Transverse colon (tissue), 4 donors: ENCODE data around the gene STXBP1. TPM values are rescaled to one million over a fixed set of nuclear protein-coding genes. Genes with fewer than 3 reads are reported as not detected.
"Not testable (repeated sequence)": the region's sequence is repeated elsewhere in the genome, so short reads cannot be mapped to it uniquely, and the experiment has no call there.

Experiments used
- DNase-seq: peaks from one replicate; pipeline ENCODE4 v3.0.0-alpha.2; 2019
- H3K27ac ChIP-seq, 4 donors: fragments of 200-600 bp; sonication (generic); 2 replicates each; pipeline ENCODE4 v1.5.1; 2016 to 2018; ENCODE audit warnings: inconsistent platforms in 4 of 4
- H3K27me3 ChIP-seq: fragments of 200-600 bp; sonication (generic); 2 replicates; pipeline ENCODE4 v1.5.1; 2017; ENCODE audit warnings: inconsistent platforms
- H3K36me3 ChIP-seq, 4 donors: fragments of 200-600 bp; sonication (generic); 2 replicates each; pipeline ENCODE4 v1.5.1; 2017 to 2019; ENCODE audit warnings: inconsistent platforms in 4 of 4
- H3K4me1 ChIP-seq, 4 donors: fragments of 200-600 bp; sonication (generic); 2 replicates each; pipeline ENCODE4 v1.5.1; 2017 to 2020; ENCODE audit warnings: inconsistent platforms in 4 of 4
- H3K4me3 ChIP-seq, 4 donors: fragments of 200-600 bp; sonication (generic); 1 replicate in 1 of 4; 2 replicates in 3 of 4; pipeline versions ENCODE4 v1.5.1 to v1.6.1; 2017 to 2019; ENCODE audit warnings: inconsistent platforms in 4 of 4
- H3K9me3 ChIP-seq, 2 donors: fragments of 200-600 bp; sonication (generic); 2 replicates each; pipeline ENCODE4 v1.5.1; 2017 to 2019; ENCODE audit warnings: inconsistent platforms in 2 of 2
- EP300 ChIP-seq: sonication (generic); formaldehyde crosslinking; IDR thresholded peaks from one replicate; pipeline ENCODE4 v1.6.1; 2017; ENCODE audit warnings: antibody characterized with exemption, low read depth
- POLR2A ChIP-seq: fragments of 450-650 bp; IDR thresholded peaks from one replicate; pipeline ENCODE4 v1.6.1; 2016; ENCODE audit warnings: antibody characterized with exemption, mild to moderate bottlenecking, moderate library complexity
- POLR2AphosphoS5 ChIP-seq, 3 donors: sonication (generic); formaldehyde crosslinking; IDR thresholded peaks; one replicate each; pipeline ENCODE4 v1.6.1; 2016; ENCODE audit warnings: antibody characterized with exemption in 3 of 3
- WGBS, 2 donors: methylation state at CpG; one replicate each; pipeline ENCODE4 v1.1.5; 2018; ENCODE audit warnings: low coverage in 1 of 2; 5-methylcytosine and 5-hydroxymethylcytosine counted together
- in situ Hi-C, 4 donors: fragments of 200-750 bp; cut with MboI; loops; one replicate each; pipeline versions ENCODE4 v1.15.0 to v1.15.1; 2017; ENCODE audit warnings: low sequenced_read_pairs in 3 of 4, low pct_ligation_motif_present in 1 of 4, low pct_unique_long_range_greater_than_20kb in 1 of 4
- intact Hi-C: fragments of 100-400 bp; cut with DNase I; formaldehyde crosslinking; loops from one replicate; pipeline ENCODE4 v1.15.1; 2023; ENCODE audit warnings: low total_unique reads
- total RNA-seq, 4 donors: library from RNA; depleted of rRNA; stranded (reverse); fragments of >200 nt; gene quantifications; one replicate each; pipeline ENCODE4 v1.1.0, GENCODE V29; 2016
- TF ChIP-seq, protein P1 (sequence below), 5 experiments: fragments of 200-600 bp in 3 of 5; fragments of 450-650 bp in 2 of 5; sonication (generic) in 3 of 5; IDR thresholded peaks; 1 replicate in 2 of 5; 2 replicates in 3 of 5; pipeline ENCODE4 v1.5.1; 2016 to 2017; ENCODE audit warnings: antibody characterized with exemption in 5 of 5, inconsistent platforms in 3 of 5, mild to moderate bottlenecking in 2 of 5, moderate library complexity in 1 of 5

Gene STXBP1
- total RNA-seq, 4 donors from 2014 or later: 7.9 to 193 (median 13.3) TPM

DNA sequence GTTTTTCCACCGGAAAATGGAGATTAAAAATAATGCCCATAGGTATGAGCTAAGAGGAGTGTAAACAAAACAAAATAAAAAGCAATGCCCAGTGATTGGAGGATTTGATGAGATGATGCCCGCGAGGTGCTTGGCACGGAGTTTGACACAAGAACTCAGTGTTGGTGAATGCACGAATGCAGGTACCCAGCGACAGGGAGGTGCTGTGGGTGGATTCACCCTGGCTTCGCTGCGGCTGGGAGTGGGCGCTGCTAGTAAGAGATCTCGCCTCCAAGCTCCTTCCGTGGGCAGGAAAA is 526 bp upstream of the STXBP1 start:
- in situ Hi-C loops: no loop called here
- no peaks in the 10 kb centered on the region for H3K36me3 ChIP-seq
- WGBS, 2 donors: 2 to 4% methylated on average over 6 to 11 of the region's 11 CpGs
- H3K27ac ChIP-seq: peak overlapping the region; percentile 60 to 85 (median 76)
- no peak for TF ChIP-seq EP300
- no peak for TF ChIP-seq POLR2A
- TF ChIP-seq POLR2AphosphoS5 (IDR thresholded peaks at IDR 0.05): no peak
- TF ChIP-seq, protein P1, sequence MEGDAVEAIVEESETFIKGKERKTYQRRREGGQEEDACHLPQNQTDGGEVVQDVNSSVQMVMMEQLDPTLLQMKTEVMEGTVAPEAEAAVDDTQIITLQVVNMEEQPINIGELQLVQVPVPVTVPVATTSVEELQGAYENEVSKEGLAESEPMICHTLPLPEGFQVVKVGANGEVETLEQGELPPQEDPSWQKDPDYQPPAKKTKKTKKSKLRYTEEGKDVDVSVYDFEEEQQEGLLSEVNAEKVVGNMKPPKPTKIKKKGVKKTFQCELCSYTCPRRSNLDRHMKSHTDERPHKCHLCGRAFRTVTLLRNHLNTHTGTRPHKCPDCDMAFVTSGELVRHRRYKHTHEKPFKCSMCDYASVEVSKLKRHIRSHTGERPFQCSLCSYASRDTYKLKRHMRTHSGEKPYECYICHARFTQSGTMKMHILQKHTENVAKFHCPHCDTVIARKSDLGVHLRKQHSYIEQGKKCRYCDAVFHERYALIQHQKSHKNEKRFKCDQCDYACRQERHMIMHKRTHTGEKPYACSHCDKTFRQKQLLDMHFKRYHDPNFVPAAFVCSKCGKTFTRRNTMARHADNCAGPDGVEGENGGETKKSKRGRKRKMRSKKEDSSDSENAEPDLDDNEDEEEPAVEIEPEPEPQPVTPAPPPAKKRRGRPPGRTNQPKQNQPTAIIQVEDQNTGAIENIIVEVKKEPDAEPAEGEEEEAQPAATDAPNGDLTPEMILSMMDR (IDR thresholded peaks at IDR 0.05): no peak
- no peaks in the 10 kb centered on the region for H3K9me3 ChIP-seq
- H3K4me3 ChIP-seq: peak overlapping the region; percentile 33 to 88 (median 78)
- intact Hi-C loops: no loop called here
- H3K4me1 ChIP-seq: peaks cover 4 to 33% (median 22%) of the 10 kb centered on the region in 4 donors
- H3K27me3 ChIP-seq: peaks cover 48% of the 10 kb centered on the region
- no peak for DNase-seq

DNA sequence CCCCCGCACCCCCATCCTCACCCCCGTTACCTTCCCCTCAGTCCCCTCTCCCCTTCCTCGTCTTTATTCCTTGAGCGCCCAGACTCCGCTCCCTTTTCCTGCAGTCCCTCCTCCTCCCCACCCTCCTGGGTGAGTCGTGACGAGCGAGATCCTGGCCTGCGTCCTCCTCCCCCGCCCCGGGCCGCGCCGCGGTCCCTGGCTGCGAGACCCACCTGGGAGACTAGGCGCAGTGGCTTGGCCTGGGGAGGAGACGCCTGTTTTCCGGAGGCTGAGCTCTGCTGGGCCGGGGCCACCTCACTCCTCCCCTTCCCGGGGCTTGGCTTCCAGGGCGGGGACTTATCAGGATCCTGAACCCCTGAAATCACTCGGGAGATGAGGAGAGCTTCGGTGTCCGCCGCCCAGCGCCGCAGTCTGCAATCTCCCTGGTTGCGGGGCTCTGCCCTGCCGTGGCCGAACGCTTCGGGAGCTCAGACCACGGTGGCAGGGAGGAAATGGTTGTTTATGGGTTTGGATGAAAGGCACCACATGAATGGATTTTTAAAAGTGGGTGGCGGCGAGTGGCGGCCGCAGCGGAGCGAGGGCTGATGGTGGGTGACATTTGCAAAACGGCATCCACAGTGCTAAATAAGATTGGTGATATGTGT is 984 bp downstream of the STXBP1 start:
- intact Hi-C loops: no loop called here
- no peaks in the 10 kb centered on the region for H3K36me3 ChIP-seq
- 1% methylated on average over 41 of the region's 41 CpGs; no CpG with 5 or more reads in 1 of the 2 donors for WGBS, 2 donors
- H3K4me1 ChIP-seq: peaks cover under 1 to 28% (median 20%) of the 10 kb centered on the region in 4 donors
- TF ChIP-seq, protein P1 (IDR thresholded peaks at IDR 0.05): no peak
- no peak for TF ChIP-seq EP300
- TF ChIP-seq POLR2A: peak; percentile 35
- peak in 1 of 3 donors; percentile 52 for TF ChIP-seq POLR2AphosphoS5 (IDR thresholded peaks at IDR 0.05)
- H3K27ac ChIP-seq: peak overlapping the region; percentile 85 to 94 (median 89)
- in situ Hi-C loops: no loop called here
- peak; percentile 54 for DNase-seq
- H3K9me3 ChIP-seq: no peaks in the 10 kb centered on the region
- peaks cover 48% of the 10 kb centered on the region for H3K27me3 ChIP-seq
- H3K4me3 ChIP-seq: peak overlapping the region; percentile 45 to 88 (median 78)

GRCh38 chr9:127613583-127613954 is 1.5 kb downstream of the STXBP1 start:
- 67 to 75% methylated on average over 5 of the region's 5 CpGs for WGBS, 2 donors
- Histone ChIP-seq H3K9me3 (no peaks in the 10 kb centered on the region), H3K36me3 (no peaks in the 10 kb centered on the region), H3K27me3 (peaks cover 48% of the 10 kb centered on the region), H3K27ac (peak overlapping the region; percentile 85 to 94 (median 89)), H3K4me3 (peak overlapping the region; percentile 45 to 88 (median 78)), H3K4me1 (peaks cover 0 to 23% (median 15%) of the 10 kb centered on the region in 4 donors)
- intact Hi-C loops: no loop called here
- DNase-seq: no peak
- no peak for TF ChIP-seq POLR2A
- no peak for TF ChIP-seq POLR2AphosphoS5 (IDR thresholded peaks at IDR 0.05)
- TF ChIP-seq, protein P1 (IDR thresholded peaks at IDR 0.05): no peak
- no peak for TF ChIP-seq EP300
- in situ Hi-C loops: no loop called here

- 82 to 87% methylated on average over 3 of the region's 3 CpGs for WGBS, 2 donors
- Histone ChIP-seq H3K4me1 (peaks cover 0 to 19% (median 11%) of the 10 kb centered on the region in 4 donors), H3K9me3 (no peaks in the 10 kb centered on the region), H3K36me3 (no peaks in the 10 kb centered on the region), H3K4me3 (no peak overlapping the region), H3K27me3 (peaks cover 37% of the 10 kb centered on the region), H3K27ac (no peak overlapping the region)
- in situ Hi-C loops (no loop called here), intact Hi-C loops (no loop called here)
- no peak for TF ChIP-seq POLR2AphosphoS5 (IDR thresholded peaks at IDR 0.05)
- no peak for TF ChIP-seq POLR2A
- TF ChIP-seq, protein P1 (IDR thresholded peaks at IDR 0.05): no peak
- no peak for TF ChIP-seq EP300
- no peak for DNase-seq
These were observed 2.9 kb downstream of the STXBP1 start for GRCh38 chr9:127614961-127615360.

DNA sequence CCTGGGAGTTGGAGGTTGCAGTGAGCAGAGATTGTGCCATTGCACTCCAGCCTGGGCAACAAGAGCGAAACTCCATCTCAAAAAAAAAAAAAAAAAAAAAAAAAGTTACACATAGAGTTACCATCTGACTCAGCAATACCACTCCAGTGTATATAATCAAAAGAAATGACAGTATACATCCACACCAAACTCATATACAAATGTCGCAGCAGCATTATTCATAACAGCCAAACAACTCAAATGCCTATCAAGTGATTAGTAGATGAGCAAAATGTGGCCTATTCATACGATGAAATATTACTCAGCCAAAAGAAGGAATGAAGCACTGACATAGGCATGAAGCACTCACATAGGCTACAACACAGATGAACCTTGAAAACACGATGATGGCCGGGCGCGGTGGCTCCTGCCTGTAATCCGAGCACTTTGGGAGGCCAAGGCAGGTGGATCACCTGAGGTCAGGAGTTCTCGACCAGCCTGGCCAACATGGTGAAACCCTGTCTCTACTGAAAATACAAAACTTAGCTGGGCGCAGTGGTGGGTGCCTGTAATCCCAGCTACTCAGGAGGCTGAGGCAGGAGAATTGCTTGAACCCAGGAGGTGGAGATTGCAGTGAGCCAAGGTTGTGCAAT is 9.4 kb downstream of the STXBP1 start:
- H3K27me3 ChIP-seq, DNase-seq, intact Hi-C loops, H3K27ac ChIP-seq, H3K9me3 ChIP-seq, in situ Hi-C loops, H3K4me3 ChIP-seq, H3K36me3 ChIP-seq, H3K4me1 ChIP-seq: not testable (repeated sequence)
- 84 to 88% methylated on average over 3 to 10 of the region's 10 CpGs for WGBS, 2 donors
